Activated T-cell treated with anti-CD3 and anti-CD28 coated beads, Interleukin-2, amount 50 U/mL, for 72 hours (primary cell): ENCODE data around the gene TUBA4B. TPM values are rescaled to one million over a fixed set of nuclear protein-coding genes. Genes with fewer than 3 reads are reported as not detected.
A peak's percentile ranks its signal among the peaks of the same experiment; 100 is the strongest.

Experiments
- ATAC-seq, 2 donors: fragments of 150-1000 bp; cut with Tn5 transposase; replicated peaks in 1 of 2; 2 replicates each; pipeline ENCODE4 v1.10.0; 2021; ENCODE audit warnings: moderate library complexity in 2 of 2, mild to moderate bottlenecking in 1 of 2
- DNase-seq, 2 donors: peaks; one replicate each; pipeline ENCODE4 v3.0.0; 2021 to 2022; ENCODE audit warnings: mixed read lengths in 1 of 2
- H3K27ac Mint-ChIP-seq: one replicate; pipeline ENCODE4 v1.8.0; 2022; ENCODE audit warnings: mild to moderate bottlenecking, moderate library complexity, mixed read lengths
- H3K27me3 Mint-ChIP-seq: one replicate; pipeline ENCODE4 v1.8.0; 2022; ENCODE audit warnings: low read depth, mixed read lengths
- H3K36me3 Mint-ChIP-seq, 2 donors: one replicate each; pipeline ENCODE4 v1.8.0; 2022; ENCODE audit warnings: mixed read lengths in 2 of 2, mild to moderate bottlenecking in 1 of 2; ENCODE audit not compliant: insufficient read depth in 2 of 2
- H3K4me1 Mint-ChIP-seq: one replicate; pipeline ENCODE4 v1.8.0; 2022; ENCODE audit warnings: low read depth, mixed read lengths
- H3K4me3 Mint-ChIP-seq, 2 donors: one replicate each; pipeline ENCODE4 v1.8.0; 2022; ENCODE audit warnings: mild to moderate bottlenecking in 2 of 2, mixed read lengths in 2 of 2, moderate library complexity in 2 of 2
- H3K9me3 Mint-ChIP-seq, 2 donors: one replicate each; pipeline ENCODE4 v1.8.0; 2022; ENCODE audit warnings: mixed read lengths in 2 of 2
- total RNA-seq, 2 donors: library from RNA; stranded (reverse); gene quantifications; one replicate each; pipeline ENCODE4 v1.2.3, GENCODE V29; 2022

The TUBA4B gene
- total RNA-seq, 2 donors from 2014 or later = not detected

DNA sequence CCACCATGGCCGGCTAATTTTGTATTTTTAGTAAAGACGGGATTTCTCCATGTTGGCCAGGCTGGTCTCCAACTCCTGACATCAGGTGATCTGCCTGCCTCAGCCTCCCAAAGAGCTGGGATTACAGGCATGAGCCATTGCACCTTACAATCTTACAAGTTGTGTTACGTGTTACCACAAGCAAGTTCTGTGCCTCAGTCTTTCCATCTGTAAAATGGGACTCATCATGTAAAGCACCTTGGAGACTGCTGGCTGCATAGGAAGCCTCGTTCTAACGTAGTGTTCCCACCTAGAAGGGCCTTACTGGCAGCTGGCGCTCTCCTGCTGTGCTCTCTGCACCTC lies 36.1 kb downstream of the TUBA4B start:
- no peak overlapping the region for H3K4me3 Mint-ChIP-seq

GRCh38 chr2:219289537-219290361 lies 36.7 kb downstream of the TUBA4B start:
- H3K36me3 Mint-ChIP-seq = peaks cover 0 to 3% of the 10 kb centered on the region in 2 donors
- no peak overlapping the region for H3K27ac Mint-ChIP-seq
- no peak overlapping the region for H3K4me3 Mint-ChIP-seq
- peaks cover 10% of the 10 kb centered on the region for H3K4me1 Mint-ChIP-seq
- H3K9me3 Mint-ChIP-seq = no peaks in the 10 kb centered on the region
- no peaks in the 10 kb centered on the region for H3K27me3 Mint-ChIP-seq
- DNase-seq (no peak), ATAC-seq (no peak)

More for the DNA sequence above, 36.1 kb downstream of the TUBA4B start:
- ATAC-seq (no peak), DNase-seq (no peak)
- Mint-ChIP-seq H3K4me1 (peaks cover 5% of the 10 kb centered on the region), H3K27me3 (no peaks in the 10 kb centered on the region), H3K36me3 (peaks cover 0 to 3% of the 10 kb centered on the region in 2 donors), H3K27ac (no peak overlapping the region), H3K9me3 (no peaks in the 10 kb centered on the region)

GRCh38 chr2:219290381-219291171 lies 37.5 kb downstream of the TUBA4B start:
- DNase-seq (no peak), ATAC-seq (no peak)
- Mint-ChIP-seq H3K36me3 (no peaks in the 10 kb centered on the region), H3K4me3 (no peak overlapping the region), H3K9me3 (no peaks in the 10 kb centered on the region), H3K4me1 (peaks cover 17% of the 10 kb centered on the region), H3K27ac (no peak overlapping the region), H3K27me3 (peaks cover 2% of the 10 kb centered on the region)

DNA sequence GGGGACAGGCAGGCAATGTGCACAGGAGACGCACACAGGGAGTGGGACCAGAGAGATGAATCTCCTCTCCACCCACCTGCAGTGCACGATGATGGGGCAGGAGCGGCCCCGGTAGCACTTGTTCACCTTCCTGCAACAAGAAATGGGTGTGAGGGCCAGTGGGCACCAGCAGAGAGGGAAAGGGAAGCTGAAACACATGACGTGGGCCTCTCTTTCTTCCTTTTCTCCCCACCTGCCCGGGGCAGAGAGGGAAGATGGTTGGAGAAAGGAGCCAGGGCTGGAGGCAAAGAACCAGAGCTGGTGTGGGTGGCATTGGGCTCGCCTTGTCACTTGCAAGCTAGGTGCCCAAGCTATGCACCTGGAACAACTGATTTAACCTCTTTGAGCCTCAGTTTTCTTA lies 38.4 kb downstream of the TUBA4B start:
- Mint-ChIP-seq H3K36me3 (no peaks in the 10 kb centered on the region), H3K27me3 (peaks cover 6% of the 10 kb centered on the region), H3K4me3 (no peak overlapping the region), H3K4me1 (peaks cover 19% of the 10 kb centered on the region), H3K9me3 (no peaks in the 10 kb centered on the region), H3K27ac (no peak overlapping the region)
- ATAC-seq (no peak), DNase-seq (no peak)

- Mint-ChIP-seq H3K4me1 (peaks cover 19% of the 10 kb centered on the region), H3K36me3 (no peaks in the 10 kb centered on the region), H3K4me3 (no peak overlapping the region), H3K27ac (no peak overlapping the region), H3K9me3 (no peaks in the 10 kb centered on the region), H3K27me3 (peaks cover 6% of the 10 kb centered on the region)
- ATAC-seq (no peak), DNase-seq (no peak)
These were observed 39.0 kb downstream of the TUBA4B start for GRCh38 chr2:219291910-219292490.

GRCh38 chr2:219292616-219293015 lies 39.6 kb downstream of the TUBA4B start:
- H3K9me3 Mint-ChIP-seq = no peaks in the 10 kb centered on the region
- peaks cover 6% of the 10 kb centered on the region for H3K27me3 Mint-ChIP-seq
- no peak overlapping the region for H3K4me3 Mint-ChIP-seq
- ATAC-seq (no peak), DNase-seq (no peak)
- no peak overlapping the region for H3K27ac Mint-ChIP-seq
- H3K4me1 Mint-ChIP-seq = peaks cover 19% of the 10 kb centered on the region
- no peaks in the 10 kb centered on the region for H3K36me3 Mint-ChIP-seq

- DNase-seq = no peak
- Mint-ChIP-seq H3K36me3 (no peaks in the 10 kb centered on the region), H3K4me1 (peaks cover 20% of the 10 kb centered on the region), H3K27ac (no peak overlapping the region), H3K27me3 (peaks cover 6% of the 10 kb centered on the region), H3K4me3 (peak overlapping the region; percentile 82 to 88), H3K9me3 (no peaks in the 10 kb centered on the region)
- ATAC-seq = no peak
These were observed 40.7 kb downstream of the TUBA4B start for GRCh38 chr2:219293736-219294231.

- ATAC-seq (peak; percentile 85 to 88), DNase-seq (peak; percentile 91 to 94)
- H3K4me3 Mint-ChIP-seq = peak overlapping the region; percentile 82 to 88
- H3K27ac Mint-ChIP-seq = peak overlapping the region; percentile 79
- H3K36me3 Mint-ChIP-seq = no peaks in the 10 kb centered on the region
- peaks cover 6% of the 10 kb centered on the region for H3K27me3 Mint-ChIP-seq
- no peaks in the 10 kb centered on the region for H3K9me3 Mint-ChIP-seq
- H3K4me1 Mint-ChIP-seq = peaks cover 23% of the 10 kb centered on the region
These were observed 41.6 kb downstream of the TUBA4B start for GRCh38 chr2:219294356-219295351.

- Mint-ChIP-seq H3K27me3 (peaks cover 10% of the 10 kb centered on the region), H3K9me3 (no peaks in the 10 kb centered on the region), H3K4me1 (peaks cover 23% of the 10 kb centered on the region), H3K4me3 (no peak overlapping the region), H3K27ac (no peak overlapping the region), H3K36me3 (no peaks in the 10 kb centered on the region)
- no peak for DNase-seq
- no peak for ATAC-seq
These were observed 43.1 kb downstream of the TUBA4B start for GRCh38 chr2:219296142-219296541.

DNA sequence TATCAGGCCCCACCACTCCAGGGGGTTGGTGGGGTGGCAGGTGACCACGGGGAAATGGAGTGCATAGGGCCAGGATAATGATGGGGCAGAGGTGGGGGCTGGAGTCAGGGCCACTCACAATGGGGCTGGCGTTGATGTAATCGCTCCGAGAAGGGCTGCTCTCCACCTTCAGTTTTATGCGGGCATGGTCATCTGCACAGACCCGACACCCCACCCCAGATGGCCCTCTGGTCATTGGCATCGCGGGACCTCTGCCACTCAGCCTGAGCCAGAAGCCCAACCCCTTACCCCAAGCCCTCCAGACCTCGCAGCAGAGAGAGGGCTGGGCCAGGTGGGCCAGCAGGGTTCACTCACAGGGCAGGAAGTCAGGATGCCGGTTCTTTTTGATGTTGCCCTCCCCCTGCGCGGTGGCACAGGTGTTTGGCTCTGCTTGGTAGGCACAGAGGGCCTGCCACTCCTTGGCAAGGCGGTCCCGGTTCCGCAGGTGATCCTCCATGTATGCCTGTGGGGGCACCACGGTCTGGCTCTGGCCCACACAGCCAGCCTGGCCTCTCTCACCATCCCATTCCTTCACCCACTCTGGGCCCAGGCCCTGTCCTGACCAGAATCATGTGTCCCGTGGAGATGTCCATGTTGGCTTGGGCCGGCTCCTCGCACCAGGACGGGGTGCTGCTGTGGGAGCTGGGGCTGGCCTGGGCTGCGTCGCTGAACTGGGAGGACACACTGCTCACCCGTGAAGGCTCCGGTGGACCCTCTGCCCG lies 43.8 kb downstream of the TUBA4B start:
- no peaks in the 10 kb centered on the region for H3K36me3 Mint-ChIP-seq
- H3K27me3 Mint-ChIP-seq = peaks cover 16% of the 10 kb centered on the region
- no peak overlapping the region for H3K4me3 Mint-ChIP-seq
- DNase-seq (no peak), ATAC-seq (no peak)
- H3K27ac Mint-ChIP-seq = no peak overlapping the region
- H3K9me3 Mint-ChIP-seq = no peaks in the 10 kb centered on the region
- peaks cover 23% of the 10 kb centered on the region for H3K4me1 Mint-ChIP-seq

DNA sequence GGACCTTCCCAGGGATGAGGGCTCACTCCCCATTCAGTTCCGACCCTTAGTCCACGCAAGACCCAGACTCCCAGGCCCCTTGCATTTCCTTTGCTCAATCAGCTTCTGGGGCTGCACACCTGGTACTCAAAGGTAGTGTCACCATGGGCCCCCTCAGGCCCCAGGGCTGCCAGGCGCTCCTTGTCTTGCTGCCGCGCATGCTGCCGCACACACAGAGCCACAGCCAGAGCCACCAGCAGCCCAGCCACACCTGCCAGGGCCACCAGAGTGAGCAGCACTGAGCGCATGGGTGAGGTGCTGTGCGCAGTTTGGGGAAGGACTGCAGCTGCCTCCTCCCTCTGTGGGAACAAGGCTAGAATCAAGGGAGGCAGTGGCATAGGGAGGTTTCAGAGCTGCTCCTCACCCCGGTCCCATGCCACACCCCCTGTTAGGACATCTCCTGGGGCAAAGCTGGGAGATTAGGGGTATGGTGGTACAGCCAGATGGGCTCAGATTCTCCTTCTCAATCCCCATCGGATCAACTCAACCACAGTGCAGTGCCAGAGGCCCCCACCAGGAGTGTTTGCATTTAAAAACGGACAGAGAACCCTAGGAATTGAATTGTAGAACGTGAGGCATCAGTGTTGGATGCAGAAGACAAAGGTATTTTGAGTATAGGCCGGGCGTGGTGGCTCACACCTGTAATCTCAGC lies 44.9 kb downstream of the TUBA4B start:
- ATAC-seq (no peak), DNase-seq (no peak)
- Mint-ChIP-seq H3K27ac (no peak overlapping the region), H3K27me3 (peaks cover 22% of the 10 kb centered on the region), H3K4me1 (peaks cover 23% of the 10 kb centered on the region), H3K36me3 (no peaks in the 10 kb centered on the region), H3K9me3 (no peaks in the 10 kb centered on the region), H3K4me3 (no peak overlapping the region)
